Heart left ventricle (tissue), 16 donors: ENCODE results near the gene NPTX1. TPM values are rescaled to one million over a fixed set of nuclear protein-coding genes. Genes with fewer than 3 reads are reported as not detected.
A peak's percentile ranks its signal among the peaks of the same experiment; 100 is the strongest.

Experiments
- ATAC-seq, 4 donors: fragments of 200-7000 bp; cut with Tn5 transposase; one replicate each; pipeline ENCODE4 v1.9.1; 2020 to 2022; ENCODE audit warnings: moderate library complexity in 4 of 4, mild to moderate bottlenecking in 3 of 4, moderate number of reproducible peaks in 1 of 4
- DNase-seq, 5 donors: peaks; one replicate each; pipeline ENCODE4 v3.0.0-alpha.2; 2020
- H3K27ac ChIP-seq, 12 donors: fragments of 200-600 bp; sonication (generic) in 4 of 12; one replicate each; pipeline versions ENCODE4 v1.5.0 to v1.8.0; 2016 to 2022; ENCODE audit warnings: mild to moderate bottlenecking in 2 of 12
- H3K27me3 ChIP-seq, 9 donors: fragments of 200-600 bp; sonication (generic) in 2 of 9; one replicate each; pipeline versions ENCODE4 v1.5.1 to v1.8.0; 2016 to 2022; ENCODE audit warnings: mild to moderate bottlenecking in 3 of 9
- H3K36me3 ChIP-seq, 9 donors: fragments of 200-600 bp; sonication (generic) in 2 of 9; one replicate each; pipeline versions ENCODE4 v1.5.0 to v1.8.0; 2018 to 2022; ENCODE audit warnings: mild to moderate bottlenecking in 2 of 9
- H3K4me1 ChIP-seq, 12 donors: fragments of 200-600 bp; sonication (generic) in 4 of 12; one replicate each; pipeline versions ENCODE4 v1.5.0 to v1.8.0; 2016 to 2022; ENCODE audit warnings: mild to moderate bottlenecking in 3 of 12
- H3K4me3 ChIP-seq, 12 donors: fragments of 200-600 bp; sonication (generic) in 4 of 12; one replicate each; pipeline versions ENCODE4 v1.5.0 to v1.8.0; 2017 to 2022; ENCODE audit warnings: mild to moderate bottlenecking in 9 of 12, moderate library complexity in 4 of 12
- H3K9me3 ChIP-seq, 12 donors: fragments of 200-600 bp; sonication (generic) in 4 of 12; one replicate each; pipeline versions ENCODE4 v1.5.0 to v1.8.0; 2016 to 2022; ENCODE audit warnings: mild to moderate bottlenecking in 1 of 12
- CTCF ChIP-seq, 12 donors: fragments of 200-600 bp; sonication (generic) in 4 of 12; IDR thresholded peaks; one replicate each; pipeline versions ENCODE4 v1.5.0 to v1.8.0; 2018 to 2022; ENCODE audit warnings: antibody characterized with exemption in 12 of 12, mild to moderate bottlenecking in 5 of 12
- POLR2A ChIP-seq, 2 donors: fragments of 450-650 bp; IDR thresholded peaks; one replicate each; pipeline ENCODE4 v1.6.1; 2017; ENCODE audit warnings: antibody characterized with exemption in 2 of 2, mild to moderate bottlenecking in 2 of 2, moderate library complexity in 2 of 2
- WGBS, 4 donors: extraction: QIAGEN DNeasy Blood & Tissue Kit in 2 of 4; methylation state at CpG; one replicate each; pipeline versions ENCODE4 v1.1.5 to v1.1.7; 2013 to 2018; 5-methylcytosine and 5-hydroxymethylcytosine counted together
- intact Hi-C, 10 donors: fragments of 100-400 bp; cut with DNase I; formaldehyde crosslinking; loops; one replicate each; pipeline versions ENCODE4 v1.11.1 to v1.14.2; 2022
- polyA plus RNA-seq, 2 donors: library from polyadenylated mRNA; stranded (reverse); fragments of 200-250 nt; gene quantifications; one replicate each; pipeline ENCODE4 v1.2.3, GENCODE V29; 2013
- total RNA-seq, 9 donors: library from RNA; depleted of rRNA in 2 of 9; stranded (reverse); fragments of >200 nt in 2 of 9; fragmentation: NEBNext Ultra II Directional in 3 of 9; extraction: Animal tissue kit (Norgen Biotek cat#: 25700) in 3 of 9; gene quantifications; one replicate each; pipeline versions ENCODE4 v1.1.0 to v1.2.4, GENCODE V29; 2016 to 2023
- donor health status: ischemic (EF 13 %, LVEDD 7.1; RV severe dilation, severe dysfunction).
- donor health status: healthy with polysubstance abuse.
- donor health status: DM: no; HTN: yes; CAD: no.
- donor health status: DM: no; HTN: no; CAD: no.
- donor health status: ischemic (EF 25% LVEDD 6.9; RV normal size, moderate dysfunction).
- donor health status: ischemic (EF 25% LVEDD 5.7; RV mildly dilated, moderate dysfunction).
- donor health status: healthy.
- donor health status: DM: yes; HTN: yes; CAD: no.
- donor health status: ischemic (EF 35%, LVEDD 5.7; RV mildly dilated, moderate dysfunction).
- donor health status: nonischemic (EF 11% LVEDD 7.7; RV severe dilation, severe dysfunction).
- donor health status: DM: yes; HTN: yes; CAD: no.
- donor health status: PGD.
- donor health status: ischemic (EF 29% LVEDD 5.4; RV normal size, mild dysfunction).
- donor health status: nonischemic (EF 23%, LVEDD 6.1; RV moderate dilation, normal function).

The NPTX1 gene
- total and polyA plus RNA-seq, 11 donors, result 0.01 to 0.58 (median 0.09) TPM; not detected in 7

- Histone ChIP-seq H3K27me3 (no peaks in the 10 kb centered on the region), H3K9me3 (no peaks in the 10 kb centered on the region), H3K27ac (no peak overlapping the region), H3K36me3 (peaks cover 0 to 22% (median 0%) of the 10 kb centered on the region in 9 donors), H3K4me3 (no peak overlapping the region), H3K4me1 (peaks cover 0 to 8% (median 0%) of the 10 kb centered on the region in 12 donors)
- no peak for ATAC-seq
- WGBS, 4 donors, result 85 to 89% (median 85%) methylated on average over 24 to 29 of the region's 29 CpGs
- no peak for TF ChIP-seq CTCF (IDR thresholded peaks at IDR 0.05)
- no peak for TF ChIP-seq POLR2A (IDR thresholded peaks at IDR 0.05)
- DNase-seq, result peak in 2 of 5 donors; percentile 19 to 42
- intact Hi-C loops, result loop anchor here in 1 of 10 donors (10.0 kb wide), 1 partner anchor 433 kb away; no protein-coding TSS in a partner anchor
Observed at GRCh38 chr17:80431246-80432195, 44.9 kb downstream of the NPTX1 start.

GRCh38 chr17:80430446-80431245 lies 45.8 kb downstream of the NPTX1 start:
- DNase-seq (peak in 1 of 5 donors; percentile 5), ATAC-seq (no peak)
- H3K9me3 ChIP-seq, result no peaks in the 10 kb centered on the region

GRCh38 chr17:80429356-80430275 lies 46.8 kb downstream of the NPTX1 start:
- no peaks in the 10 kb centered on the region for H3K9me3 ChIP-seq
- peak in 1 of 5 donors; percentile 16 for DNase-seq
- H3K36me3 ChIP-seq, result peaks cover 0 to 18% (median 0%) of the 10 kb centered on the region in 9 donors
- H3K27me3 ChIP-seq, result no peaks in the 10 kb centered on the region
- intact Hi-C loops, result loop anchor here in 9 of 10 donors (5.0 to 10.0 kb wide), 11 partner anchors 123 to 675 kb away; no protein-coding TSS in a partner anchor
- ATAC-seq, result no peak
- no peak overlapping the region for H3K4me3 ChIP-seq
- no peak overlapping the region for H3K27ac ChIP-seq
- H3K4me1 ChIP-seq, result peaks cover 0 to 8% (median 0%) of the 10 kb centered on the region in 12 donors
- TF ChIP-seq POLR2A (IDR thresholded peaks at IDR 0.05), result no peak
- no peak for TF ChIP-seq CTCF (IDR thresholded peaks at IDR 0.05)
- 93 to 96% (median 95%) methylated on average over 25 to 33 of the region's 33 CpGs for WGBS, 4 donors

More at GRCh38 chr17:80430446-80431245, 45.8 kb downstream of the NPTX1 start:
- no peak overlapping the region for H3K4me3 ChIP-seq
- H3K4me1 ChIP-seq, result peaks cover 0 to 8% (median 0%) of the 10 kb centered on the region in 12 donors
- TF ChIP-seq CTCF (IDR thresholded peaks at IDR 0.05) (no peak), POLR2A (IDR thresholded peaks at IDR 0.05) (no peak)
- intact Hi-C loops, result loop anchor here in 1 of 10 donors (10.0 kb wide), 1 partner anchor 434 kb away; no protein-coding TSS in a partner anchor
- no peaks in the 10 kb centered on the region for H3K27me3 ChIP-seq
- H3K36me3 ChIP-seq, result peaks cover 0 to 18% (median 0%) of the 10 kb centered on the region in 9 donors
- WGBS, 4 donors, result 82 to 94% (median 90%) methylated on average over 9 to 15 of the region's 15 CpGs
- H3K27ac ChIP-seq, result no peak overlapping the region
